ENCODE measurements around the gene ASB13. TPM values are rescaled to one million over a fixed set of nuclear protein-coding genes. Genes with fewer than 3 reads are reported as not detected.

ASB13 gene
- total and polyA plus RNA-seq, 2 of the 13 experiments (the other 11 are each of a cell fraction or from before 2014, with no cell fraction given): 9.3 to 15.4 TPM

DNA sequence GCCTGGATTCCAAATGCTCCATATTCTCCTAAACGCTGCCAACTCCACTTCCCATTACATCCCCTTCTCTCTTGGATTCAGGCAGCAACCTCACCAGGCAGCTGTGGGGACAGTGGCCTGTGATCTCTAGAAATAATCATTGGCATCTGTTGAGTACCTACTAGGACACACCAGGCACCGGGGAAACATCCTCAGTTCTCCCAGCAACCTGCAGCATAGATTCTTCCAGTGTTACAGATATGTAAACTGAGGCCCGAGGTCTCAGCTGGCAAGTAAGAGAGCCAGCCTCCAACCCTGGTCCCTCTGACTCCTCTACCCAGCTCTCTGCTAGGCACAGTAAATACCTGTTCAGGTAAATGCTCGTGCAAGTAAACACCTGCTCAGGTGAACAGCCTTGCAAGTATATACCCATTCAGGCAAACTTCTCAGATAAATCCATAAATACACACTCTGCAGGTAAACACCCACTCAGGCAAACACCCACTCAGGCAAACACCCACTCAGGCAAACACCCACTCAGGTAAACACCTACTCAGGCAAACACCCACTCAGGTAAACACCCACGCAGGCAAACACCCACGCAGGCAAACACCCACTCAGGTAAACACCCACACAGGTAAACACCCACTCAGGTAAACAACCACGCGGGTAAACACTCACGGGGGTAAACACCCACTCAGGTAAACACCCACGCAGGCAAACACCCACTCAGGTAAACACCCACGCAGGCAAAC is 18.7 kb downstream of the ASB13 start:
- no peak overlapping the region for H3K9ac ChIP-seq (ENCODE audit: insufficient read depth, low read depth, low read length)
- no peak overlapping the region for H3K4me3 ChIP-seq (replicated peaks in 1 of 3; ENCODE audit: insufficient read depth in 1 of 3, low read depth in 2 of 3, low read length in 3 of 3)
- no peaks in the 10 kb centered on the region for H3K9me3 ChIP-seq (ENCODE audit: low read length)
- H2AFZ ChIP-seq (ENCODE audit: low read length): no peak overlapping the region
- H3K27me3 ChIP-seq (ENCODE audit: control insufficient read depth in 1 of 2, insufficient read depth in 2 of 2, low read length in 2 of 2): no peaks in the 10 kb centered on the region
- no TSS peak for BruUV-seq (replicated peaks)
- ChIA-PET CTCF (ENCODE audit: low intra/inter-chr PET ratio, low total read pairs) (no interaction called here), POLR2A (no interaction called here)
- TF ChIP-seq, protein P1, sequence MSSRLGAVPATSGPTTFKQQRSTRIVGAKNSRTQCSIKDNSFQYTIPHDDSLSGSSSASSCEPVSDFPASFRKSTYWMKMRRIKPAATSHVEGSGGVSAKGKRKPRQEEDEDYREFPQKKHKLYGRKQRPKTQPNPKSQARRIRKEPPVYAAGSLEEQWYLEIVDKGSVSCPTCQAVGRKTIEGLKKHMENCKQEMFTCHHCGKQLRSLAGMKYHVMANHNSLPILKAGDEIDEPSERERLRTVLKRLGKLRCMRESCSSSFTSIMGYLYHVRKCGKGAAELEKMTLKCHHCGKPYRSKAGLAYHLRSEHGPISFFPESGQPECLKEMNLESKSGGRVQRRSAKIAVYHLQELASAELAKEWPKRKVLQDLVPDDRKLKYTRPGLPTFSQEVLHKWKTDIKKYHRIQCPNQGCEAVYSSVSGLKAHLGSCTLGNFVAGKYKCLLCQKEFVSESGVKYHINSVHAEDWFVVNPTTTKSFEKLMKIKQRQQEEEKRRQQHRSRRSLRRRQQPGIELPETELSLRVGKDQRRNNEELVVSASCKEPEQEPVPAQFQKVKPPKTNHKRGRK (CRISPR knock-in tag; IDR thresholded peaks at IDR 0.05): no peak
- no peak for TF ChIP-seq PITX1 (CRISPR knock-in tag; IDR thresholded peaks at IDR 0.05)
- TF ChIP-seq ZNF709 (CRISPR knock-in tag; IDR thresholded peaks at IDR 0.05): no peak
- TF ChIP-seq, protein P2, sequence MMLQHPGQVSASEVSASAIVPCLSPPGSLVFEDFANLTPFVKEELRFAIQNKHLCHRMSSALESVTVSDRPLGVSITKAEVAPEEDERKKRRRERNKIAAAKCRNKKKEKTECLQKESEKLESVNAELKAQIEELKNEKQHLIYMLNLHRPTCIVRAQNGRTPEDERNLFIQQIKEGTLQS (CRISPR knock-in tag; IDR thresholded peaks at IDR 0.05): no peak
- no peak for TF ChIP-seq ZNF598 (CRISPR knock-in tag; IDR thresholded peaks at IDR 0.05; ENCODE audit: borderline replicate concordance)
- TF ChIP-seq ZNF10 (CRISPR knock-in tag; IDR thresholded peaks at IDR 0.05; ENCODE audit: borderline replicate concordance, low read depth): no peak
- TF ChIP-seq TMF1 (CRISPR knock-in tag; IDR thresholded peaks at IDR 0.05; ENCODE audit: low read depth): no peak
- no peak for TF ChIP-seq ZFYVE20 (CRISPR knock-in tag; IDR thresholded peaks at IDR 0.05; ENCODE audit: borderline replicate concordance, low read depth)
- TF ChIP-seq, protein P3, sequence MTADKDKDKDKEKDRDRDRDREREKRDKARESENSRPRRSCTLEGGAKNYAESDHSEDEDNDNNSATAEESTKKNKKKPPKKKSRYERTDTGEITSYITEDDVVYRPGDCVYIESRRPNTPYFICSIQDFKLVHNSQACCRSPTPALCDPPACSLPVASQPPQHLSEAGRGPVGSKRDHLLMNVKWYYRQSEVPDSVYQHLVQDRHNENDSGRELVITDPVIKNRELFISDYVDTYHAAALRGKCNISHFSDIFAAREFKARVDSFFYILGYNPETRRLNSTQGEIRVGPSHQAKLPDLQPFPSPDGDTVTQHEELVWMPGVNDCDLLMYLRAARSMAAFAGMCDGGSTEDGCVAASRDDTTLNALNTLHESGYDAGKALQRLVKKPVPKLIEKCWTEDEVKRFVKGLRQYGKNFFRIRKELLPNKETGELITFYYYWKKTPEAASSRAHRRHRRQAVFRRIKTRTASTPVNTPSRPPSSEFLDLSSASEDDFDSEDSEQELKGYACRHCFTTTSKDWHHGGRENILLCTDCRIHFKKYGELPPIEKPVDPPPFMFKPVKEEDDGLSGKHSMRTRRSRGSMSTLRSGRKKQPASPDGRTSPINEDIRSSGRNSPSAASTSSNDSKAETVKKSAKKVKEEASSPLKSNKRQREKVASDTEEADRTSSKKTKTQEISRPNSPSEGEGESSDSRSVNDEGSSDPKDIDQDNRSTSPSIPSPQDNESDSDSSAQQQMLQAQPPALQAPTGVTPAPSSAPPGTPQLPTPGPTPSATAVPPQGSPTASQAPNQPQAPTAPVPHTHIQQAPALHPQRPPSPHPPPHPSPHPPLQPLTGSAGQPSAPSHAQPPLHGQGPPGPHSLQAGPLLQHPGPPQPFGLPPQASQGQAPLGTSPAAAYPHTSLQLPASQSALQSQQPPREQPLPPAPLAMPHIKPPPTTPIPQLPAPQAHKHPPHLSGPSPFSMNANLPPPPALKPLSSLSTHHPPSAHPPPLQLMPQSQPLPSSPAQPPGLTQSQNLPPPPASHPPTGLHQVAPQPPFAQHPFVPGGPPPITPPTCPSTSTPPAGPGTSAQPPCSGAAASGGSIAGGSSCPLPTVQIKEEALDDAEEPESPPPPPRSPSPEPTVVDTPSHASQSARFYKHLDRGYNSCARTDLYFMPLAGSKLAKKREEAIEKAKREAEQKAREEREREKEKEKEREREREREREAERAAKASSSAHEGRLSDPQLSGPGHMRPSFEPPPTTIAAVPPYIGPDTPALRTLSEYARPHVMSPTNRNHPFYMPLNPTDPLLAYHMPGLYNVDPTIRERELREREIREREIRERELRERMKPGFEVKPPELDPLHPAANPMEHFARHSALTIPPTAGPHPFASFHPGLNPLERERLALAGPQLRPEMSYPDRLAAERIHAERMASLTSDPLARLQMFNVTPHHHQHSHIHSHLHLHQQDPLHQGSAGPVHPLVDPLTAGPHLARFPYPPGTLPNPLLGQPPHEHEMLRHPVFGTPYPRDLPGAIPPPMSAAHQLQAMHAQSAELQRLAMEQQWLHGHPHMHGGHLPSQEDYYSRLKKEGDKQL (CRISPR knock-in tag; IDR thresholded peaks at IDR 0.05; ENCODE audit: low read depth): no peak
- TF ChIP-seq ZNF282 (IDR thresholded peaks at IDR 0.05; ENCODE audit: partially characterized antibody): no peak
- no peak for TF ChIP-seq PRMT3 (CRISPR knock-in tag; IDR thresholded peaks at IDR 0.05; ENCODE audit: borderline replicate concordance, low read depth)
- no peaks in the 10 kb centered on the region for H4K20me1 ChIP-seq (ENCODE audit: insufficient read depth, low read length)
- ATAC-seq (no peak), FAIRE-seq (no peak), DNase-seq (ENCODE audit: low spot score) (no peak)
- H3K4me1 ChIP-seq (ENCODE audit: insufficient read depth, low read length): peaks cover 32% of the 10 kb centered on the region
- peaks cover 1 to 9% of the 10 kb centered on the region in 2 experiments; a peak in 2 of 5 replicates for H3K36me3 ChIP-seq (replicated peaks in 1 of 2; ENCODE audit: control insufficient read depth in 1 of 2, insufficient read depth in 2 of 2, low read length in 2 of 2)
- H3K79me2 ChIP-seq (ENCODE audit: insufficient read depth, low read length): no peaks in the 10 kb centered on the region
- WGBS (ENCODE audit: low lambda C conversion rate): 92% methylated on average over 9 of the region's 11 CpGs
- H3K27ac ChIP-seq (ENCODE audit: extremely low read length, insufficient read depth, low read length): no peak overlapping the region
- in situ Hi-C loops (cut with HindIII; ENCODE audit: extremely low pct_ligation_motif_present, low pct_unique_long_range_greater_than_20kb): no loop called here
- intact Hi-C loops (cut with micrococcal nuclease; ENCODE audit: unreplicated experiment): no loop called here
- no peak overlapping the region for H3K4me2 ChIP-seq (ENCODE audit: low read depth, low read length)
